ENCODE measurements around the gene LGR6.

Gene LGR6

DNA sequence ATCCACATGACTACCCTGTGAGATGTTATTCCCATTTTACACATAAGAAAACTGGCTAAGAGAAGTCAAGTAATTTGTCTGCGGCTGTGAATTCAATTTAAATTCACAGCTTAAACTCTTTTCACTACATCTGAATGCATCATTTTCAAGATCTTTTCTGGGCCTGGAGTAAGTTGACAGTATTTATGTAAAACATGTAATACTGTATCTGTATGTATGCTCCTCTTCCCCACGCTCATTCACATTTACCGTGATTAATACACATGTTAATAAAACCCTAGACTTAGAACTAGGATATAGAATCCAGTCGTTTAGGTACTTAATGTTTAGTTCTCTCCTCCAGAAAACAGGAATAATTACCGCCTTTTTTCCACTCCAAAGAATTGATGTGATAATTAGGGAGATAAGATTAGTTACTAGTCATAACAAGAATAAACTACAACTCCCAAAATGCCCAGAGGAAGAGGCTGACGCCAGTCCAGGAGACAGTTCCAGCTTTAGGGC is 154.5 kb downstream of the LGR6 start:
- H3K79me2 ChIP-seq (ENCODE audit: insufficient read depth, low read length) = peaks cover 37% of the 10 kb centered on the region
- H3K36me3 ChIP-seq (ENCODE audit: insufficient read depth, low read length) = no peaks in the 10 kb centered on the region
- no peak for TF ChIP-seq EZH2 (IDR thresholded peaks at IDR 0.05; ENCODE audit: borderline replicate concordance, low read length)
- TF ChIP-seq, protein P1, sequence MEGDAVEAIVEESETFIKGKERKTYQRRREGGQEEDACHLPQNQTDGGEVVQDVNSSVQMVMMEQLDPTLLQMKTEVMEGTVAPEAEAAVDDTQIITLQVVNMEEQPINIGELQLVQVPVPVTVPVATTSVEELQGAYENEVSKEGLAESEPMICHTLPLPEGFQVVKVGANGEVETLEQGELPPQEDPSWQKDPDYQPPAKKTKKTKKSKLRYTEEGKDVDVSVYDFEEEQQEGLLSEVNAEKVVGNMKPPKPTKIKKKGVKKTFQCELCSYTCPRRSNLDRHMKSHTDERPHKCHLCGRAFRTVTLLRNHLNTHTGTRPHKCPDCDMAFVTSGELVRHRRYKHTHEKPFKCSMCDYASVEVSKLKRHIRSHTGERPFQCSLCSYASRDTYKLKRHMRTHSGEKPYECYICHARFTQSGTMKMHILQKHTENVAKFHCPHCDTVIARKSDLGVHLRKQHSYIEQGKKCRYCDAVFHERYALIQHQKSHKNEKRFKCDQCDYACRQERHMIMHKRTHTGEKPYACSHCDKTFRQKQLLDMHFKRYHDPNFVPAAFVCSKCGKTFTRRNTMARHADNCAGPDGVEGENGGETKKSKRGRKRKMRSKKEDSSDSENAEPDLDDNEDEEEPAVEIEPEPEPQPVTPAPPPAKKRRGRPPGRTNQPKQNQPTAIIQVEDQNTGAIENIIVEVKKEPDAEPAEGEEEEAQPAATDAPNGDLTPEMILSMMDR (IDR thresholded peaks at IDR 0.05; ENCODE audit: low read length) = no peak
- peak overlapping the region; percentile 86 for H3K4me2 ChIP-seq (ENCODE audit: low read length)
- H2AFZ ChIP-seq (ENCODE audit: low read length) = peak overlapping the region; percentile 100
- no peaks in the 10 kb centered on the region for H3F3A ChIP-seq (ENCODE audit: insufficient read depth, low read length)
- H3K4me1 ChIP-seq (ENCODE audit: insufficient read depth, low read length, severe bottlenecking) = peaks cover 29% of the 10 kb centered on the region
- no peaks in the 10 kb centered on the region for H3K27me3 ChIP-seq (ENCODE audit: insufficient read depth, low read length)
- H3K27ac ChIP-seq (ENCODE audit: low read depth, low read length, poor library complexity, severe bottlenecking) = no peak overlapping the region
- no peaks in the 10 kb centered on the region for H3K9me3 ChIP-seq (ENCODE audit: low read length)
- H3K9ac ChIP-seq (ENCODE audit: low read length) = peak overlapping the region; percentile 56
- H4K20me1 ChIP-seq (ENCODE audit: insufficient read depth, low read length) = no peaks in the 10 kb centered on the region
- H3K4me3 ChIP-seq (ENCODE audit: low read depth, low read length, poor library complexity, severe bottlenecking) = peak overlapping the region; percentile 93
- H3K9me2 ChIP-seq (ENCODE audit: low read depth, low read length) = no peaks in the 10 kb centered on the region

- Histone ChIP-seq H3K9me2 (ENCODE audit: low read depth, low read length) (no peaks in the 10 kb centered on the region), H3K9me3 (ENCODE audit: low read length) (no peaks in the 10 kb centered on the region), H3K4me1 (ENCODE audit: insufficient read depth, low read length, severe bottlenecking) (peaks cover 24% of the 10 kb centered on the region), H3F3A (ENCODE audit: insufficient read depth, low read length) (no peaks in the 10 kb centered on the region), H3K4me2 (ENCODE audit: low read length) (peak within 1 kb of the TSS; percentile 88), H3K9ac (ENCODE audit: low read length) (peak within 1 kb of the TSS; percentile 84), H4K20me1 (ENCODE audit: insufficient read depth, low read length) (no peaks in the 10 kb centered on the region), H3K36me3 (ENCODE audit: insufficient read depth, low read length) (no peaks in the 10 kb centered on the region), H3K79me2 (ENCODE audit: insufficient read depth, low read length) (peaks cover 38% of the 10 kb centered on the region), H2AFZ (ENCODE audit: low read length) (peak within 1 kb of the TSS; percentile 100), H3K27me3 (ENCODE audit: insufficient read depth, low read length) (no peaks in the 10 kb centered on the region), H3K4me3 (ENCODE audit: low read depth, low read length, poor library complexity, severe bottlenecking) (peak within 1 kb of the TSS; percentile 93), H3K27ac (ENCODE audit: low read depth, low read length, poor library complexity, severe bottlenecking) (peak within 1 kb of the TSS; percentile 4)
- TF ChIP-seq EZH2 (IDR thresholded peaks at IDR 0.05; ENCODE audit: borderline replicate concordance, low read length) = no peak
Observed at GRCh38 chr1:202348509-202349205, 155.1 kb downstream of the LGR6 start, which contains the start of gene PPP1R12B. TSS of gene PPP1R12B (plus strand) at chr1:202348699. CDS start at chr1:202348852, 153 bp downstream.

DNA sequence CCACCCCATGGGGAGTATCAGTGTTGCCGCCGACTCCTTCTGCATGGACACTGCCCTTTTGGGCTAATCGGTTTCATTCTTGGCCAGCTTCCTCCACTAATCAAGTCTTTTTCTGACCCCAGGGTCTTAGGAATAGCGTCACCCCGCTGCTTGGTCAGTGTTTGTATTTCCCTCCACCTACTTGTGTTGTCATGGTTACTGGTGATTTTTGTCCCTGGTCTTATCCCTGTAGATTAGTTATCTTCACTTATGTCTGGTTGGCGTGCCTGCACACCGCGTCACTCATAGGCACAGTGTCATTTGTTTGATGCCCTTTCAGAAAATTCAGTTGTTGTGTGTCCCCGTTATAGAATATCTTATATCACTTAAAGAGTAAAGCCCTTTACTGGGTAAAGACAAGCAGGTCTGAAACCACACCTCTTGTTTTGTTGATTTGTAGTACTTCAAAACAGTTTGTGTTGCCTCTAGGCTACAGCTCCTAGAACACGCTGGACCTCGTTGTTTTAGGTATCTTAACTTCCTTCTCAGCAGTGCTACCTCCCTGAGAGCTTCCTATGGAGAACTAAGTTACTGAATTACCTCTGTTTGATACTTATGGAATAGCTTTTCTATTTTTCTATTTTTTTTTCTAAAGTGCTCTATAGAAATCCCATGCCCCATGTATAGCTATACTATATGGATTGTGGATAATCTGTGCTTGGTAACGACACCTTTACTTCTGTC is 155.8 kb downstream of the LGR6 start:
- Histone ChIP-seq H3K9ac (ENCODE audit: low read length) (peak overlapping the region; percentile 84), H3K27me3 (ENCODE audit: insufficient read depth, low read length) (no peaks in the 10 kb centered on the region), H3K9me3 (ENCODE audit: low read length) (no peaks in the 10 kb centered on the region), H3K4me2 (ENCODE audit: low read length) (peak overlapping the region; percentile 88), H4K20me1 (ENCODE audit: insufficient read depth, low read length) (no peaks in the 10 kb centered on the region), H3F3A (ENCODE audit: insufficient read depth, low read length) (no peaks in the 10 kb centered on the region), H3K36me3 (ENCODE audit: insufficient read depth, low read length) (no peaks in the 10 kb centered on the region), H3K79me2 (ENCODE audit: insufficient read depth, low read length) (peaks cover 38% of the 10 kb centered on the region), H3K9me2 (ENCODE audit: low read depth, low read length) (no peaks in the 10 kb centered on the region), H2AFZ (ENCODE audit: low read length) (no peak overlapping the region), H3K27ac (ENCODE audit: low read depth, low read length, poor library complexity, severe bottlenecking) (no peak overlapping the region), H3K4me3 (ENCODE audit: low read depth, low read length, poor library complexity, severe bottlenecking) (peak overlapping the region; percentile 93), H3K4me1 (ENCODE audit: insufficient read depth, low read length, severe bottlenecking) (peaks cover 20% of the 10 kb centered on the region)
- TF ChIP-seq, protein P1 (IDR thresholded peaks at IDR 0.05; ENCODE audit: low read length) = no peak

Data from OCI-LY1 (cell line).